Measurements from ENCODE around the gene PIK3CA. TPM values are rescaled to one million over a fixed set of nuclear protein-coding genes. Genes with fewer than 3 reads are reported as not detected.

The PIK3CA gene
- total RNA-seq, 1 donor from 2014 or later: 20.1 TPM

DNA sequence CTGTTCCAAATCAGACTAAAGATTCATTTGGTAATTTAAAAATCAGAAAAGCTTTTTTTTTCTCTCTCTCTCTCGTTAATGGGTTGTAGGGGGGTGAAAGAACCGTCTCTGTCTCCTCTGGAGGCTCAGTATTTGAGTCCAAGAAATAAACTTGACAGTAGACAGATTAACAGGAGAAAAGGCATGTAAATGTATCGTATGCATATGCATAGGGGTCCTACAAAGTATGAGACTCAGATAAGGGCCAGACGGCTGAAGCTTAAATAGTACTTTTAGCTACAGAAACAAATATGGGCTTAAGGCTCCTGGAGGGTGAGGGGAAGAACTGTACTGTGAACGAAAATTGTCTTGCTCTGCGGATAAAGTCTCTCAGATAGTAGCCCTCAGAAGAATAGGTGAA is 42.4 kb downstream of the PIK3CA start:
- no peak overlapping the region for H3K4me3 ChIP-seq
- H3K36me3 ChIP-seq: no peaks in the 10 kb centered on the region
- H3K4me1 ChIP-seq: peaks cover 41% of the 10 kb centered on the region
- H3K27ac ChIP-seq: no peak overlapping the region
- intact Hi-C loops (cut with DNase I): no loop called here
- TF ChIP-seq POLR2A (IDR thresholded peaks at IDR 0.05): no peak
- TF ChIP-seq, protein P1, sequence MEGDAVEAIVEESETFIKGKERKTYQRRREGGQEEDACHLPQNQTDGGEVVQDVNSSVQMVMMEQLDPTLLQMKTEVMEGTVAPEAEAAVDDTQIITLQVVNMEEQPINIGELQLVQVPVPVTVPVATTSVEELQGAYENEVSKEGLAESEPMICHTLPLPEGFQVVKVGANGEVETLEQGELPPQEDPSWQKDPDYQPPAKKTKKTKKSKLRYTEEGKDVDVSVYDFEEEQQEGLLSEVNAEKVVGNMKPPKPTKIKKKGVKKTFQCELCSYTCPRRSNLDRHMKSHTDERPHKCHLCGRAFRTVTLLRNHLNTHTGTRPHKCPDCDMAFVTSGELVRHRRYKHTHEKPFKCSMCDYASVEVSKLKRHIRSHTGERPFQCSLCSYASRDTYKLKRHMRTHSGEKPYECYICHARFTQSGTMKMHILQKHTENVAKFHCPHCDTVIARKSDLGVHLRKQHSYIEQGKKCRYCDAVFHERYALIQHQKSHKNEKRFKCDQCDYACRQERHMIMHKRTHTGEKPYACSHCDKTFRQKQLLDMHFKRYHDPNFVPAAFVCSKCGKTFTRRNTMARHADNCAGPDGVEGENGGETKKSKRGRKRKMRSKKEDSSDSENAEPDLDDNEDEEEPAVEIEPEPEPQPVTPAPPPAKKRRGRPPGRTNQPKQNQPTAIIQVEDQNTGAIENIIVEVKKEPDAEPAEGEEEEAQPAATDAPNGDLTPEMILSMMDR (IDR thresholded peaks at IDR 0.05): no peak
- TF ChIP-seq POLR2AphosphoS5 (IDR thresholded peaks at IDR 0.05; ENCODE audit: insufficient read depth in 1 of 2, low read depth in 1 of 2): no peak
- DNase-seq (ENCODE audit: extremely low spot score in 2 of 2): no peak
- no peaks in the 10 kb centered on the region for H3K27me3 ChIP-seq
- no peaks in the 10 kb centered on the region for H3K9me3 ChIP-seq

DNA sequence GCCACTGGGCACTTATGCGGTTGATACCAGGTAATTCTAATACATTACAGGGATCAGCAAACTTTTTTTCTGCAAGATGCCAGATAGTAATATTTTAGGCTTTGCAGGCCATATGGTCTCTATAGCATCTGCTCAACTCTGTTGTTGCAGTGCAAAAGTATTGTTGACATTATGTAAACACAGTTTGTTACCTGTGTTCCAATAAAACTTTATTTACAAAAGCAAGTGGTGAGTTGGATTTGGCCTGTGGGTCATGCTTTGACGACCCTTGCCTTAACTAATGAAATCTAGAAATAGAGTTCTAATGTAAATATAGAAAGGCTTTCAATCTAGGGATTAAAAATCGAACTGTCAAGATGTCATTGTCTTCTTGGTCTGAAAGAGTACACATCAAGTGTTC is 44.4 kb downstream of the PIK3CA start:
- Histone ChIP-seq H3K27ac (no peak overlapping the region), H3K4me1 (peaks cover 50% of the 10 kb centered on the region), H3K4me3 (no peak overlapping the region), H3K9me3 (no peaks in the 10 kb centered on the region), H3K36me3 (no peaks in the 10 kb centered on the region), H3K27me3 (no peaks in the 10 kb centered on the region)
- TF ChIP-seq POLR2AphosphoS5 (IDR thresholded peaks at IDR 0.05; ENCODE audit: insufficient read depth in 1 of 2, low read depth in 1 of 2): no peak
- no peak for TF ChIP-seq POLR2A (IDR thresholded peaks at IDR 0.05)
- TF ChIP-seq, protein P1 (IDR thresholded peaks at IDR 0.05): no peak
- intact Hi-C loops (cut with DNase I): no loop called here
- DNase-seq (ENCODE audit: extremely low spot score in 2 of 2): no peak

DNA sequence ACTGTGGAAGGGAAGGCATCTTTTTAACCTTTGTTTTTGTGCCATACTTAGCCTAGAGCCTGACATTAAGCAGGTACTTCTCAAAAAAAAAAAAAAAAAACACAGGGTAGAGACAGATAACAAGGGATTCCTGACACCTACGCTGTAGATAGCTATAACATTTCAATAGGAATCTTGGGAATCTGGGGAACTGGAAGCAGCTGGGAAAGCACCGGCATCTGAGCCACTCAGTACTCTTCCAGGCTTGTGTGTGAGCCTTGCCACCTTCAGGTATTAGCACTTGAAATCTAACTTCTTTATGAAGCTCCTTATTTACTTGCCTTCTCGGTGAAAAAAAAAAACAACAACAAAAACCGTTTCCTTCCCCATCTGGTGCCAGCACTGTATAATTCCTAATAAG is 46.8 kb downstream of the PIK3CA start:
- Histone ChIP-seq H3K4me3 (no peak overlapping the region), H3K27me3 (no peaks in the 10 kb centered on the region), H3K27ac (no peak overlapping the region), H3K4me1 (peaks cover 40% of the 10 kb centered on the region), H3K36me3 (peaks cover 0 to 4% of the 10 kb centered on the region in 2 donors), H3K9me3 (no peaks in the 10 kb centered on the region)
- intact Hi-C loops (cut with DNase I): no loop called here
- no peak for DNase-seq (ENCODE audit: extremely low spot score in 2 of 2)
- TF ChIP-seq POLR2A (IDR thresholded peaks at IDR 0.05) (no peak), POLR2AphosphoS5 (IDR thresholded peaks at IDR 0.05; ENCODE audit: insufficient read depth in 1 of 2, low read depth in 1 of 2) (no peak)
- TF ChIP-seq, protein P1 (IDR thresholded peaks at IDR 0.05): no peak

DNA sequence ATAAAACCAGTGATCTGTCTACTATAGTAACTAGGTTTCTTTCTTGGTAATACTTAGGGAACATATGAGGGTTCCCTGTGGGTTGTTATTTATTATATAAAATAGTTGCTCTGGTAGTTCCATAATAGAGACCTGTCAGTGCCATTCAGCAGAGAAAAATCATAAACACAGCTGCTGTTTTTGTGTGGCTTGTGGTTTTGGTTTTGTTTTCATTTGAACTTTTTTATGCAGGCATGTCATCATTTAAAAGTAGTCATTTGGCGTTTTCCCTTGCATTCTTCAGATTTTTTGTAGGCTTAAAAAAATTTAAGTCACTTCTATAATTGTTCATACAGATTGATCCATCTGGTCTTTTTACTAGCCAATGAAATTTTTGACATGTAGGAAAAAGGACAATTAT is 47.9 kb downstream of the PIK3CA start:
- no peaks in the 10 kb centered on the region for H3K27me3 ChIP-seq
- peaks cover 28% of the 10 kb centered on the region for H3K4me1 ChIP-seq
- intact Hi-C loops (cut with DNase I): no loop called here
- peaks cover 0 to 4% of the 10 kb centered on the region in 2 donors for H3K36me3 ChIP-seq
- H3K27ac ChIP-seq: no peak overlapping the region
- DNase-seq (ENCODE audit: extremely low spot score in 2 of 2): no peak
- H3K4me3 ChIP-seq: no peak overlapping the region
- TF ChIP-seq POLR2A (IDR thresholded peaks at IDR 0.05): no peak
- TF ChIP-seq POLR2AphosphoS5 (IDR thresholded peaks at IDR 0.05; ENCODE audit: insufficient read depth in 1 of 2, low read depth in 1 of 2): no peak
- TF ChIP-seq, protein P1 (IDR thresholded peaks at IDR 0.05): no peak
- no peaks in the 10 kb centered on the region for H3K9me3 ChIP-seq

DNA sequence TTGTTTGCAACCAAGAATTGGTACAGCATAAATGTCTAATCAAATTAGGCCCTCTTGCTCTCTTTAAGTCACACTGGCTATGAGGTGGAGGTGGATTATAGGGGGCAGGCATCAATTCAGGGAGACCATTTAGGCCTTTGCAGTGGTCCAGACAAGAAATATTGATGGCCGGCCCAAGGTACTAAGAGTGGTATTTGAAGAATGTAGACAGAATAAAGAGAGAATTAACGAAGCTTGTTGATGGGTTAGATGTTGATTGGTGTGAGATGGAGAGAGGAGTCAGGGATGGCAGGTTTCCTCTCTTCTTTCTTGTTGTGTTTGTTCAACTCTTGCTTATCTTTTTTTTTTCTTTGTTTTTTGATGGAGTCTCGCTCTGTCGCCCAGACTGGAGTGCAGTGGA is 48.5 kb downstream of the PIK3CA start:
- TF ChIP-seq POLR2AphosphoS5 (IDR thresholded peaks at IDR 0.05; ENCODE audit: insufficient read depth in 1 of 2, low read depth in 1 of 2) (no peak), POLR2A (IDR thresholded peaks at IDR 0.05) (no peak)
- TF ChIP-seq, protein P1 (IDR thresholded peaks at IDR 0.05): no peak

More for the DNA sequence above, 48.5 kb downstream of the PIK3CA start:
- Histone ChIP-seq H3K4me3 (no peak overlapping the region), H3K4me1 (peaks cover 25% of the 10 kb centered on the region), H3K27ac (no peak overlapping the region), H3K27me3 (no peaks in the 10 kb centered on the region), H3K36me3 (peaks cover 0 to 4% of the 10 kb centered on the region in 2 donors), H3K9me3 (no peaks in the 10 kb centered on the region)
- DNase-seq (ENCODE audit: extremely low spot score in 2 of 2): no peak
- intact Hi-C loops (cut with DNase I): no loop called here

Measured in vagina (tissue), 2 donors.